SKM-1 treated with dmso at 0.1 percent for 144 hours (cell line): ENCODE measurements around the gene C13orf42.

Experiments used
- DNase-seq: peaks from one replicate; lab custom pipeline; 2025; ENCODE audit not compliant: unreplicated experiment; lab: John Stamatoyannopoulos, UW

C13orf42 gene

GRCh38 chr13:51067210-51067701, 43.8 kb downstream of the C13orf42 start:
- no peak for DNase-seq

- no peak for DNase-seq
These were observed 44.8 kb downstream of the C13orf42 start for GRCh38 chr13:51066091-51066831.

GRCh38 chr13:51065372-51066090, 45.5 kb downstream of the C13orf42 start:
- DNase-seq: no peak

- DNase-seq: no peak
These were observed 46.3 kb downstream of the C13orf42 start for GRCh38 chr13:51064753-51065152.

GRCh38 chr13:51063909-51064308, 47.2 kb downstream of the C13orf42 start:
- DNase-seq: no peak

- DNase-seq: no peak
These were observed 52.5 kb downstream of the C13orf42 start for GRCh38 chr13:51058461-51059167.

- DNase-seq: no peak
These were observed 53.2 kb downstream of the C13orf42 start for GRCh38 chr13:51057906-51058305.

- DNase-seq: no peak
These were observed 54.1 kb downstream of the C13orf42 start for GRCh38 chr13:51057001-51057400.

GRCh38 chr13:51052581-51052980, 58.5 kb downstream of the C13orf42 start:
- DNase-seq: no peak

GRCh38 chr13:51050021-51050830, 60.8 kb downstream of the C13orf42 start:
- no peak for DNase-seq

GRCh38 chr13:51048616-51049015, 62.5 kb downstream of the C13orf42 start:
- no peak for DNase-seq

GRCh38 chr13:51048166-51048461, 63.0 kb downstream of the C13orf42 start:
- no peak for DNase-seq

GRCh38 chr13:51047434-51048165, 63.5 kb downstream of the C13orf42 start:
- DNase-seq: no peak

GRCh38 chr13:51045451-51045850, 65.6 kb downstream of the C13orf42 start:
- DNase-seq: no peak

- DNase-seq: no peak
These were observed 66.9 kb downstream of the C13orf42 start for GRCh38 chr13:51044023-51044665.

GRCh38 chr13:51043310-51043709, 67.8 kb downstream of the C13orf42 start:
- no peak for DNase-seq

GRCh38 chr13:51041710-51042109, 69.4 kb downstream of the C13orf42 start:
- DNase-seq: no peak

- DNase-seq: no peak
These were observed 69.9 kb downstream of the C13orf42 start for GRCh38 chr13:51041126-51041525.

GRCh38 chr13:51040431-51040830, 70.6 kb downstream of the C13orf42 start:
- no peak for DNase-seq

- DNase-seq: no peak
These were observed 74.7 kb downstream of the C13orf42 start for GRCh38 chr13:51036418-51036817.
